Skin epidermis (tissue), 12 donors: ENCODE measurements around the gene PHLDA1.

ENCODE experiments used
- H3K27ac ChIP-seq, 21 experiments: fragments of 200-600 bp; sonication (generic) in 11 of 21; one replicate each; pipeline ENCODE4 v1.5.0; 2020; ENCODE audit warnings: mild to moderate bottlenecking in 3 of 21, inconsistent platforms in 2 of 21, moderate library complexity in 2 of 21
- H3K4me3 ChIP-seq, 7 experiments: fragments of 200-600 bp; sonication (generic) in 2 of 7; one replicate each; pipeline ENCODE4 v1.5.0; 2020; ENCODE audit warnings: inconsistent platforms in 2 of 7, mild to moderate bottlenecking in 2 of 7, moderate library complexity in 1 of 7

The PHLDA1 gene

DNA sequence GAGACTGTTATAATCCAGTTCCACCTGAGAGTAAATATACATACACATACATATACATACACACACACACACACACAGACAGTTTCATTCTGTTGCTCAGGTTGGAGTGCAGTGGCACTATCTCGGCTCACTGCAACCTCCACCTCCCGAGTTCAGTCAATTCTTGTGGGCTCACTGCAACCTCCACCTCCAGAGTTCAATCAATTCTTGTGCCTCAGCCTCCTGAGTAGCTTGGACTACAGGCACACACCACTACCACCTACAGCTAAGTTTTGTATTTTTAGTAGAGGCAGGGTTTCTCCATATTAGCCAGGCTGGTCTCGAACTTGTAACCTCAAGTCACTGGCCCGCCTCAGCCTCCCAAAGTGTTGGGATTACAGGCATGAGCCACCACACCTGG lies 8.9 kb upstream of the PHLDA1 start:
- H3K27ac ChIP-seq, result no peak overlapping the region
- H3K4me3 ChIP-seq, result no peak overlapping the region

DNA sequence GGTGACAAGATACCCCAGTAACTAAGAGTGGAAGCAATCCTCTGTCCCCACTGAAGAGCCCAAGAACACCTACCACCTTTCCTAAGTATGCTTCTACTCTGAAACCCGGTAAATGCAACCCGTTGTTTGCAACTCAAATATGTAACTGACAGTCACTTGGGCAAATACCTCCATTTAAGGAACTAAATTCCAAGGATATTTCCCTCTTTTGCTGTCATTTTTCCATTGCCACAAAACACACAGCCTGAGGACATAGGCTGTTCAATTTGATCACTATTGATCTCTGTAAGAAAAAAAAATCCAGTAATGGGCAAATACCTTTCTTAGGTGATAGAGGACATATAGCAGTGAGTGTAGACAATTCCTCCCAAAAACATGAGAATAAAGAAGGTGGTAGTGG lies 6.6 kb upstream of the PHLDA1 start:
- Histone ChIP-seq H3K4me3 (no peak overlapping the region), H3K27ac (no peak overlapping the region)

DNA sequence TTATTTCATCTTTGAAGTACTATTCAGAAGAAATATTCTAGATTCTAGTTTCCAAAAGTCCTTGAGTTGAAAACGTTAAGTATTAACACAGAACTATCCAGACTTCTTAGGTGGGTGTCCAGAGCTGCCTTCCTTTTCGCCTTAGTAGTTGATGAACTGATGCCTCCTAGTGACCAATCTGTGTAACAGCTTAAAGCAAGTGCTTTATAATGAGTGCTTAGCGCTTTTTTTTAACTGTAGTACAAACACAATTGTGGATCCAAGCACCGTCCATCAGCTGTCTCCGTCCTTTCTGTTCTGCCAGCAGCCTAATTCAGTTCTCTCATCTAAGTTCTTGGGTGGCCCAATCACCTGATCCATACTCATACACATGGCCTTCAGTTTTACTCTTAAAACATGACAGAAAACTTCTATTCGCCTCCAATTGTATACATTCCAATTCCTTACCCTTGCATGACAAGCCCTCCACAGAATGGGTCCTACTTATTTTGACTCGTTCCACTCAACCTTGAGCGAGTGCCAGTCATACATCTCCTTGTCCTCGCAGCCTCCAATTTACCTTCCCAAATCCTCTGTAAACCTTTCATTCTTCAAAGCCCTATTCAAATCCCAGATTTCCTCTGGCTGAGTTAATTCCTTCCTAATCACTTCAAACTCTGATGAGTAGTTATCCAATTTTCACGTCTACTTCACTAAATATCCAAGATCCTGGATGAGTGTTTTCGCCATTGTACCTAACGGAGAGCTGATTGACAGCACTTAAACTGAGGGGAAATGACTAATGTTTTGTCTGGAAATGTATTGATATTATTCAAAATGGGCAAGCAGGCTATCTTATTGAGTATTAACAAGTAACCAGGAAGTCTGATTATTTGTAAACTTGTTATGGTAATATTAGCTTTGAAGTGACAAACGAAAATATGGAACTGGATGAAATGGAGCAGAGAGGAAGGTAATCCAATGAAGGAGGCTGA lies 5.8 kb upstream of the PHLDA1 start:
- Histone ChIP-seq H3K27ac (no peak overlapping the region), H3K4me3 (no peak overlapping the region)

DNA sequence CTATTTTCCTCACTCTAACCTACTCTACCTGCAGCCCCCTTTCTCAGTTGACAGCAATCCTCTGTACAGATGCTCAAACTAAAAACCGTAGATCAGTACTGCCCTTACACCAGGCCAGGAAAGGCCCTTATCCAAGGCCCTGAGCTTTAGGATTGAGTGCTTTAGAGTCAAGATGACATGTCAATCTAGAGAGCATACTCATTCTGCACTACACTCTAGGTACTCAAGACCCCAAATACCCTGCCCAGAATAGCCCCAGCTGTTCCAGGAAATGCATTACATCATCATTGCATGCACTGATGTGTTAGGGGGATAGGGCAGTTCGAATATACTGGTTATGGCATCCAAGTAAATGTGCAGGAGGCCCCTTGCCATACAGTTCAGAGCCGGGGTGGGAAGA lies 3.5 kb upstream of the PHLDA1 start:
- Histone ChIP-seq H3K4me3 (no peak overlapping the region), H3K27ac (no peak overlapping the region)

GRCh38 chr12:76033081-76034011 lies 1.8 kb upstream of the PHLDA1 start:
- Histone ChIP-seq H3K4me3 (peak overlapping the region in 4 of 7 experiments; percentile 65 to 83 (median 72)), H3K27ac (peak overlapping the region in 14 of 21 experiments; percentile 82 to 98 (median 96))

- H3K4me3 ChIP-seq, result peak overlapping the region; percentile 49 to 83 (median 70)
- peak overlapping the region; percentile 71 to 98 (median 94) for H3K27ac ChIP-seq
Observed at GRCh38 chr12:76032043-76032981, 736 bp upstream of the PHLDA1 start.

- Histone ChIP-seq H3K27ac (peak overlapping the region; percentile 44 to 98 (median 94)), H3K4me3 (peak overlapping the region; percentile 49 to 83 (median 70))
Observed at GRCh38 chr12:76031081-76031413, 529 bp downstream of the PHLDA1 start.

GRCh38 chr12:76030341-76031080 lies 1.1 kb downstream of the PHLDA1 start:
- peak overlapping the region; percentile 49 to 83 (median 70) for H3K4me3 ChIP-seq
- H3K27ac ChIP-seq, result peak overlapping the region; percentile 44 to 98 (median 94)

DNA sequence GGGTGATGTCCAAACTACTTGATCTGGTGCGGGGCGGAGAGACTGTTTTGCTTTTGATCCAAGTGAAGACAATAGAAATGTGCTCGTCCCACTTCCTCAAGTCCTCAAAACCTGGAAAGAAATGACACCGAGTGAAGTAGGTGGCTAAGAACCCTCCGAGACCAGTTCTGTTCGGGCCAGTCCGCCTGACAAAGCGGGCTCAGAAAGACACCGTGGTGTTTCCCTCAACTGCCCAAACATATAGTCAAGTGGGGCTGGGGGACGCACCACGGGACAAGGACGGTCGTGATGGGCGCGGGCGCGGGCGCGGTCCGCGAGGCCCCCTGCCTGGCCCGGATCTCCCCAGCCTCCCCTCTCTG lies 1.6 kb downstream of the PHLDA1 start:
- H3K4me3 ChIP-seq, result peak overlapping the region; percentile 49 to 83 (median 70)
- peak overlapping the region; percentile 44 to 98 (median 94) for H3K27ac ChIP-seq

- H3K4me3 ChIP-seq, result peak overlapping the region in 6 of 7 experiments; percentile 6 to 83 (median 70)
- peak overlapping the region in 15 of 21 experiments; percentile 26 to 98 (median 94) for H3K27ac ChIP-seq
Observed at GRCh38 chr12:76028571-76029277, 2.9 kb downstream of the PHLDA1 start.

- Histone ChIP-seq H3K27ac (peak overlapping the region in 3 of 21 experiments; percentile 14 to 48 (median 31)), H3K4me3 (no peak overlapping the region)
Observed at GRCh38 chr12:76026643-76027063, 4.9 kb downstream of the PHLDA1 start.

- H3K27ac ChIP-seq, result peak overlapping the region in 3 of 21 experiments; percentile 14 to 48 (median 31)
Observed at GRCh38 chr12:76025601-76026575, 5.7 kb downstream of the PHLDA1 start.

GRCh38 chr12:76024942-76025600 lies 6.5 kb downstream of the PHLDA1 start:
- H3K27ac ChIP-seq, result peak overlapping the region in 1 of 21 experiments; percentile 42
- H3K4me3 ChIP-seq, result no peak overlapping the region

More at GRCh38 chr12:76025601-76026575, 5.7 kb downstream of the PHLDA1 start:
- no peak overlapping the region for H3K4me3 ChIP-seq

DNA sequence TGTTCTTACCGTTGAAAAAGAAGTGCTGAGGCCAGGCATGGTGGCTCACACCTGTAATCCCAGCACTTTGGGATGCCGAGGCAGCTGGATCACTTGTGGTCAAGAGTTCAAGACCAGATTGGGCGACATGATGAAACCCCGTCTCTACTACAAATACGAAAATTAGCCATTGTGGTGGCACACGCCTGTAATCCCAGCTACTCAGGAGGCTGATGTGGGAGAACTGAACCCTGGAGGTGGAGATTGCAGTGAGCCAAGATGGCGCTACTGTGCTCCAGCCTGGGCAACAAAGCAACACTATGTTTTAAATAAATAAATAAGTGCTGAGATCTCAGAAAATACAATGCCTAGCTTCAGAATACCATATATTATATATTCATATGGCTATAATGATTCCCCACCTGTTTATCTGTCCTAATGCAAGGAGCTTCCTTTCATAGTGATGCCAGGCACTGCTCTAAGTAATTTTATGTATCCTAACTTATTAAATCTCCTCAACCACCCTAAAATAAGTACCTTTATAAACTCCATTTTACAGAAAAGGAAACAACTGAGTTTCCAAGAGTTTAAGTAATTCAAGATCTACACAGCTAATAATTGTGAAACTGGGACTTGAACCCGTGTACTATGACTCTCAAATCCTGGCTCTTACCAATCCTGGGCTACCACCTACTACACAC lies 7.3 kb downstream of the PHLDA1 start:
- peak overlapping the region in 1 of 21 experiments; percentile 42 for H3K27ac ChIP-seq
- no peak overlapping the region for H3K4me3 ChIP-seq

DNA sequence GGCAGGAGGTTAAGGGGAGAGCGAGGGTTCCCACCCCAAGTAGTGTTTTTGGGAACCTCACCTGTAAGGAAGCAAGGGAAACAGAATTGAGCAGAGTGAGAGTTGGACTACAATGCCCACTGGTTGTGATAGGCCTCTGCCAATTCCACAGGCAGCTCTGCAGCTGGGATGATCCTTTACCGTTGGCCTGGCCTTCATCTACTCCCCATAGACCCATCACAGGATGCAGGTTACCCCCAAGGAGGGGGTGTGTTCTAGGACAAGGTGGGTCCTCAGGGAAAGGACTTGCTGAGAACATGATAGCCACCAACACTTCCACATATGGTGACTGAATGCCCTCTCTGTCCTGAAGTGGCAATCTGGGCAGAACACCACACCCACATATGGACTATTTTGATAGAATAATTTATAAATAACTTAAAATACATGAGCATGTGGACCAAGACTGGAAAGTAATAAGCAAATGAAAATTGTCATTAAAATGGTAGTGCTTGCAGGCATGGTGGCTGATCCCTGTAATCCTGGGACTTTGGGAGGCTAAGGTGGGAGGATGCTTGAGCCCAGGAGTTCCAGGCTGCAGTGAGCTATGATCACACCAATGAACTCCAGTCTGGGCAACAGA lies 8.4 kb downstream of the PHLDA1 start:
- no peak overlapping the region for H3K4me3 ChIP-seq
- H3K27ac ChIP-seq, result no peak overlapping the region
